ENCODE data around the gene PDZD2. TPM values are rescaled to one million over a fixed set of nuclear protein-coding genes. Genes with fewer than 3 reads are reported as not detected.

The PDZD2 gene
- polyA plus RNA-seq, 3 donors = 0.10 TPM; not detected in 2

GRCh38 chr5:31805785-31806400, 167.0 kb downstream of the PDZD2 start:
- no peak overlapping the region for H3K4me2 ChIP-seq (replicated peaks; ENCODE audit: extremely low read depth, low read length, poor library complexity, severe bottlenecking)
- H2AFZ ChIP-seq (ENCODE audit: insufficient read depth, low read depth, low read length, poor library complexity, severe bottlenecking) = no peak overlapping the region
- no peaks in the 10 kb centered on the region for H3K36me3 ChIP-seq (replicated peaks in 1 of 2; ENCODE audit: control insufficient read depth in 1 of 2, insufficient read depth in 2 of 2, low read length in 2 of 2)
- intact Hi-C loops (cut with micrococcal nuclease) = no loop called here
- no peak for DNase-seq
- no peak for TF ChIP-seq CTCF (IDR thresholded peaks at IDR 0.05)
- H3K4me3 ChIP-seq (replicated peaks in 1 of 3; ENCODE audit: low read depth in 2 of 3, low read length in 3 of 3) = no peak overlapping the region
- H3K27me3 ChIP-seq (ENCODE audit: control insufficient read depth in 2 of 2, insufficient read depth in 2 of 2, low read length in 2 of 2) = no peaks in the 10 kb centered on the region
- no peak overlapping the region for H3K27ac Mint-ChIP-seq
- no peak overlapping the region for H3K27ac ChIP-seq (ENCODE audit: low read depth in 1 of 2, low read length in 2 of 2)
- H3K4me3 Mint-ChIP-seq = no peak overlapping the region
- H3K4me1 Mint-ChIP-seq = no peaks in the 10 kb centered on the region
- H3K27me3 Mint-ChIP-seq (ENCODE audit: low read depth in 3 of 3) = peaks cover 0 to 4% (median 2%) of the 10 kb centered on the region in 3 donors
- H4K20me1 ChIP-seq (ENCODE audit: insufficient read depth, low read length) = no peaks in the 10 kb centered on the region
- no peak overlapping the region for H3K9ac ChIP-seq (ENCODE audit: insufficient read depth, low read length, poor library complexity, severe bottlenecking)
- H3K36me3 Mint-ChIP-seq = no peaks in the 10 kb centered on the region
- H3K9me3 Mint-ChIP-seq = peaks cover 0 to 3% (median 1%) of the 10 kb centered on the region in 7 donors
- H3K79me2 ChIP-seq (ENCODE audit: insufficient read depth, low read length) = no peaks in the 10 kb centered on the region
- 90% methylated on average over 6 of the region's 9 CpGs for WGBS (ENCODE audit: insufficient coverage)
- no peaks in the 10 kb centered on the region for H3K9me3 ChIP-seq (replicated peaks in 1 of 2; ENCODE audit: control insufficient read depth in 1 of 2, insufficient read depth in 1 of 2, low read length in 2 of 2)
- no peaks in the 10 kb centered on the region for H3K4me1 ChIP-seq (ENCODE audit: control insufficient read depth in 1 of 2, insufficient read depth in 2 of 2, low read length in 2 of 2)

- H3K4me3 Mint-ChIP-seq = no peak overlapping the region
Observed at GRCh38 chr5:31806561-31806960, 167.6 kb downstream of the PDZD2 start.

More at GRCh38 chr5:31806561-31806960, 167.6 kb downstream of the PDZD2 start:
- Mint-ChIP-seq H3K4me1 (peaks cover 2% of the 10 kb centered on the region), H3K27me3 (ENCODE audit: low read depth in 3 of 3) (peaks cover 0 to 4% (median 2%) of the 10 kb centered on the region in 3 donors), H3K27ac (no peak overlapping the region), H3K9me3 (peaks cover 0 to 3% (median 1%) of the 10 kb centered on the region in 7 donors), H3K36me3 (no peaks in the 10 kb centered on the region)
- Histone ChIP-seq H3K79me2 (ENCODE audit: insufficient read depth, low read length) (no peaks in the 10 kb centered on the region), H3K9ac (ENCODE audit: insufficient read depth, low read length, poor library complexity, severe bottlenecking) (no peak overlapping the region), H3K4me3 (replicated peaks in 1 of 3; ENCODE audit: low read depth in 2 of 3, low read length in 3 of 3) (no peak overlapping the region), H2AFZ (ENCODE audit: insufficient read depth, low read depth, low read length, poor library complexity, severe bottlenecking) (no peak overlapping the region), H3K4me2 (replicated peaks; ENCODE audit: extremely low read depth, low read length, poor library complexity, severe bottlenecking) (no peak overlapping the region), H3K4me1 (ENCODE audit: control insufficient read depth in 1 of 2, insufficient read depth in 2 of 2, low read length in 2 of 2) (no peaks in the 10 kb centered on the region), H3K27ac (ENCODE audit: low read depth in 1 of 2, low read length in 2 of 2) (no peak overlapping the region), H4K20me1 (ENCODE audit: insufficient read depth, low read length) (no peaks in the 10 kb centered on the region), H3K27me3 (ENCODE audit: control insufficient read depth in 2 of 2, insufficient read depth in 2 of 2, low read length in 2 of 2) (no peaks in the 10 kb centered on the region), H3K36me3 (replicated peaks in 1 of 2; ENCODE audit: control insufficient read depth in 1 of 2, insufficient read depth in 2 of 2, low read length in 2 of 2) (no peaks in the 10 kb centered on the region), H3K9me3 (replicated peaks in 1 of 2; ENCODE audit: control insufficient read depth in 1 of 2, insufficient read depth in 1 of 2, low read length in 2 of 2) (no peaks in the 10 kb centered on the region)
- TF ChIP-seq CTCF (IDR thresholded peaks at IDR 0.05) = no peak
- intact Hi-C loops (cut with micrococcal nuclease) = no loop called here
- DNase-seq = no peak
- no CpG with 5 or more reads among the region's 6 CpGs for WGBS (ENCODE audit: insufficient coverage)

All from CD14-positive monocyte (primary cell).